Stimulated activated CD8-positive, alpha-beta memory T cell treated with anti-CD3 and anti-CD28 coated beads, Interleukin-4, amount 100 ng/mL, for 24 hours (primary cell): ENCODE measurements around the gene RBFA.

Experiments used
- DNase-seq: peaks from one replicate; pipeline ENCODE4 v3.0.0-alpha.2; 2020; ENCODE audit warnings: low read depth

The RBFA gene

DNA sequence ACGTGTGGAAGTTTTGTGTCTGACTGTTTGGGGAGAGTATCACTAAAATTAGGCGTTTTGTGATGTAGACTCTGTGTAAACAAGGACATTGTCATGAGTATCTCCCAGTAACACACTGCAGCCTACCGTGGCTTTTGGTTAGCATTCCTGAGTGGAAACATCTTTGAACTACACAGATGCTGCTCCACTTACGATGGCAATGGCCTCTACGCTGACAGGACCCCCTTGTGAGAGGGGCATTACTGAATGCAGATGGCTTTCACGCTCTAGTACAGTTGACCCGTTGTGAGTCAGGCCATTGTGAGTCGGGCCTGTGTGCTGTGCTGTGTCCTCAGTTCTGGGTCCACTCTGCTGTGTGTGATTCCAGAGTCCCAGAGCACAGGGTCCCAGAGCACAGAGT is 40.5 kb downstream of the RBFA start:
- DNase-seq, result no peak

DNA sequence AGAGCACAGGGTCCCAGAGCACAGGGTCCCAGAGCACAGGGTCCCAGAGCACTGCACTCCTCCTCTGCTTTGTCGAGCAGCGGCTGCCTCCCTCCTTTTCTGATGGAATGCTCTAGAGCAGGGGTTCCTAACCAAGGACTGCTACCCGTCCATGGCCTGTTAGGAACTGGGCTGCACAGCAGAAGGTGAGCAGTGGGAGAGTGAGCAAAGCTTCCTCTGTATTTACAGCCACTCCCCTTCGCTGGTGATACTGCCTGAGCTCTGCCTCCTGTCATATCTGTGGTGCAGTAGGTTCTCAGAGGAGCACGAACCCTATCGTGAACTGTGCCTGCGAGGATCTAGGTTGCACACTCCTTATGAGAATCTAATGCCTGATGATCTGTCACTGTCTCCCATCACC is 41.7 kb downstream of the RBFA start:
- no peak for DNase-seq

GRCh38 chr18:80076379-80076778 is 42.1 kb downstream of the RBFA start:
- no peak for DNase-seq

DNA sequence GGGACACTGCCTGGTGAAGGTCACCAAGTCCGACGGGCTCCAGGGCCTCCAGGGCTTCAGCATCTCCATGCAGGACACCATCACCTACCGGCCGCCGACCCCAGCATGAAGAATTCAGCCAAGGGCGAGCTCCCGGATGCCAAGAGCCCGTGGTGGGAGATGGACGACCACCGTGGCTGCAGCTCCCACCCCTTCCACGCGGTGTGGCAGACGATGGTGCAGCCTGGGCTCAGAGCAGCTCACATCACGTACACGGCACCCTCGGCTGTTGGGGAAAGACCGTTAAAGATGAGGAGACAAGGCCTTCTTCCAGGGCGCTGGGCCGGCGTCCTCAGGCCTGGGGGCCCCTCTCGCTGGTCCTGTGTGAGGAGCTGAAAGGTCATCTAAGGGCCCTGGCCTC is 43.6 kb downstream of the RBFA start:
- no peak for DNase-seq
